IPS-20b (cell line): Measurements from ENCODE around the gene CDON.
A peak's percentile ranks its signal among the peaks of the same experiment; 100 is the strongest.

Experiments
- H3K27ac ChIP-seq: one replicate; pipeline ENCODE4 v1.5.1; 2013; ENCODE audit warnings: low read length
- H3K27me3 ChIP-seq: 2 replicates; pipeline ENCODE4 v1.6.1; 2013; ENCODE audit warnings: mild to moderate bottlenecking, low read length, inconsistent platforms; ENCODE audit not compliant: insufficient read depth
- H3K36me3 ChIP-seq: 2 replicates; pipeline ENCODE4 v1.6.1; 2013; ENCODE audit warnings: low read depth, mild to moderate bottlenecking, inconsistent platforms, low read length, moderate library complexity; ENCODE audit not compliant: insufficient read depth
- H3K4me1 ChIP-seq: 2 replicates; pipeline ENCODE4 v1.6.1; 2013; ENCODE audit warnings: mild to moderate bottlenecking, control low read depth, inconsistent platforms, low read length, moderate library complexity; ENCODE audit not compliant: insufficient read depth
- H3K4me3 ChIP-seq: 2 replicates; pipeline ENCODE4 v1.5.1; 2013; ENCODE audit warnings: mild to moderate bottlenecking, low read length, inconsistent platforms
- H3K9ac ChIP-seq: 2 replicates; pipeline ENCODE4 v1.6.1; 2013; ENCODE audit warnings: low read depth, mild to moderate bottlenecking, inconsistent platforms, low read length, moderate library complexity
- H3K9me3 ChIP-seq: 2 replicates; pipeline ENCODE4 v1.6.1; 2013; ENCODE audit warnings: mild to moderate bottlenecking, low read depth, low read length, inconsistent platforms; ENCODE audit not compliant: insufficient read depth

The CDON gene

DNA sequence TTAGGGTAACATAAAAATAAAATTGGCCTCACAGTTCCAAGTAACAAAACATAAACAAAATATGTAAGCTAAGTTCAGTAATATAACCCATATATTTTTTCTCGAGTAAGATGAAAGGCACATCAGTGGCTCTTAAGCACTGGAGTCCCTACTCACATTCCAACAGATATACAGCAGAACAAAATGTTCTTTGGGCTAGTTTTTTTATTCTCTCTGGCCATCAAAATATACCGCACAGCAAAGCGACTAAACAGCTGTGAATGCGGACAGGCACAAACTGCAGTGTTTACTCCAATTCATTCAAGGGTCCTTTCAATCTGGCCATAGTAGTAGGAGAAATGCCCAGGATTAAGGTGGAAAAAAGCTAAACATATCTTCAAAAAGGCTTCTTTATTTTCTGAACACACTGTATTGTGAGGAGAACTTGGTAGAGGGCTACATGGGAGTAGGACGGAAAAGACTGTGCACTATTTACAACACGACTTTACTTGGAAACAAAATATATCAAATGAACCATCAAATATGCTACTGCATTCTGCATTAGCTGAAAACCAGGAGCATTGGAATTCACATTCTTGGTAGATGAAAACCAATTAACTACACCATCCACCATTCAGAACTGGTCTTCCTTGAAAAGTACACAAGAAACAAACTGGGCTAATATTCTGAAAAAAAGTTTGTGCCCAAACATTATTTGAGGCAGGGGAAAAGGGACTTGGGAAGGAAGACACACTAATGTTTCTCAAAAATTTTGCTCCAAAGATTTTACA is 4.4 kb downstream of the CDON start:
- no peaks in the 10 kb centered on the region for H3K36me3 ChIP-seq
- no peak overlapping the region for H3K9ac ChIP-seq
- no peaks in the 10 kb centered on the region for H3K9me3 ChIP-seq
- no peaks in the 10 kb centered on the region for H3K27me3 ChIP-seq
- peak overlapping the region; percentile 10; the same call in 1 of the 2 replicates for H3K4me3 ChIP-seq
- H3K4me1 ChIP-seq, result peaks cover 16% of the 10 kb centered on the region; the same call in 1 of the 2 replicates
- no peak overlapping the region for H3K27ac ChIP-seq

DNA sequence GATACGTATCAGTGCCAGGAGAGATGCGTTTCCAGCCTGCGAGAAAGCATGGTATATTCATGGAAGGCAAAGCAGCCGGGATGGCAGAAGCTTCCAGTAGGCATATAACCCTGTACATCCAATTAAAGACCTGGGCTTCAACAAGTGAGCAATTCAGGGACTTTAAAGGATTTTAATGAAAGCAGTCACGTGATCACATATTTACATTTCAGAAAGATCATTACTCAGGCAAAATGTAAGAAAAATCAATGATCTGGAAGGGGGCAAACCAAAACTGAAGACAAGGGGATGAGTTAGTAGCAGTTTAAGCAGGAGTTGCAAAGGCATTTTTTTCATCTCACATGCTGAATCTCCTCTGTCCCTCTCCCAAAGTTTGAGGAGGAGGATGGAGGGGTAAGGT is 7.8 kb downstream of the CDON start:
- H3K9me3 ChIP-seq, result no peaks in the 10 kb centered on the region
- no peaks in the 10 kb centered on the region for H3K27me3 ChIP-seq
- no peak overlapping the region for H3K4me3 ChIP-seq
- H3K27ac ChIP-seq, result no peak overlapping the region
- no peaks in the 10 kb centered on the region for H3K36me3 ChIP-seq
- H3K9ac ChIP-seq, result no peak overlapping the region
- H3K4me1 ChIP-seq, result peaks cover 10% of the 10 kb centered on the region; the same call in 1 of the 2 replicates

DNA sequence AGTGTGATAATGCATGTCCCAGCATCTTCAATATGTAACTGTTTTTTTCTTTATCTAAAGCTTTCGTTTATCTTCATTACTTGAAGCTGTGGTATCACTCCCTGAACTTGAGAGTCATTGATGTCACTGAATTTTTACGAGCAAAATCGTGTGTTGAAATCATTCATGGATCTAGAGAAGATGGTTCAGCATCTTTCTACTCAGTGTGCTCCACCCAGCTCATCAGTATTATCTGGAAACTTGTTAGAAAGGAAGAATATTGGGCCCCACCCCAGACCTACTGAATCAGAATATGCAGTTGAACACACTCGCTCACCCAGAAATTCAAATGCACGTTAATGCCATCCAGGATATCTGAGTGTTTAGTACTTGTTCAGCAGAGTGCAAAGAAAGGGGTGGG is 8.3 kb downstream of the CDON start:
- Histone ChIP-seq H3K9me3 (no peaks in the 10 kb centered on the region), H3K27me3 (no peaks in the 10 kb centered on the region), H3K9ac (no peak overlapping the region), H3K27ac (no peak overlapping the region), H3K4me1 (peaks cover 6% of the 10 kb centered on the region; the same call in 1 of the 2 replicates), H3K36me3 (no peaks in the 10 kb centered on the region), H3K4me3 (no peak overlapping the region)

DNA sequence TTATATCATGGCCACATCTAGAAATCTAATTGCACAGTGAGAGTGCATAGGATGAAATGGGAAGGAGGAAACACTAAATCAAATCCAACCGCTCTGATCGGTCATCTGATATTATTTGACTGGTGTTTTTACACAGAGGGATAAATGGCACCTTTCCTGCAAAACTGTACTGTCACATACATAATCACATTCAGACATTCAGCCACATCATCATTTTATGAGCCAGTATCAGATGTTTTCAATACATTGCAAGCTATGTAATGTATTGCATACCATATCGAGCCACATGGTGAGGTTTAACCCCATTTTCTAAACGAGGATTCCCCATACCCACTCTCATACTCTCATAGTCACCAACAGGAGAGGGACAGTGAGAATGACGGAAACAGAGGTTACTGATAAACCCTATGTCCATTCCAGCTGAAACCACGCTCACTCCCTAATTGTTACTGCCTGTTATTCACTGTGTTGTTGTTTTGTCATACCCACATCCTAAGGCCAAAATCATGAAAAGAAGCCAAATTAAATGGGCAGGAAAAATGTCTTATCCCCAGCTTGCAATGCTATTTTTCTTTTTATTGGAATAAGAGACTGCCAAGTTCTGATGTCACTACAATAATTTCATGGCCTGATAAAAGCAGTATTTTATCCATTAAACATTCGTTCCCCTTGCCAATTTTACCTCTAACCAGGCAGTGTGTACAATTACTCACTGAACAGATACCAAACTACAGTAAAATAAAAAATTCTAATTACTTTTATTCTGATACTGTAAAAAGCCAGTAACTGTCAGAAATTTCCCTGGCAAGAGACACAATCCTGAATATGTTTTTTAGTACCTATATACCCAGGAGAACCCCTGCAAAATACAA is 9.0 kb downstream of the CDON start:
- Histone ChIP-seq H3K27me3 (no peaks in the 10 kb centered on the region), H3K36me3 (no peaks in the 10 kb centered on the region), H3K9me3 (no peaks in the 10 kb centered on the region), H3K27ac (no peak overlapping the region), H3K4me1 (0 out of 2 replicates have a peak, but pooled peaks cover 2% of the 10 kb centered on the region), H3K4me3 (no peak overlapping the region), H3K9ac (no peak overlapping the region)

DNA sequence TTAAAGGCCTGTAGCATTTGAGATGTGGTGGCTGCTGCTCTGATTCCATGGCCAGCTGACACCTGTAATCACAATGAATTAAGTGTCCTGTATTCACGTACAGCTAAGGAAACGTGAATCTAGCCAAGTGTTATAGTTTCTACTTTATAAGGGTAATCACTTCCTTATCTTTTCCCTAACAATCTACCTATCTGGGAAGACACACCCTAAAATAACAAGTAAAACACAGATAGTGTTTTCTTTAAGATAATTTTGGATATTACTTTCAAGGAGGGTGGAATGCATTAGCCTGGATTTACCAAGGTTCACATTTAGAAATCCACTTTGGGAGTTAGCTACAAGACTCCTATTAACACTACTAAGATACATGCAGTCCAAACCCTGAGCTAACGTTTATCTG is 11.5 kb downstream of the CDON start:
- Histone ChIP-seq H3K9ac (no peak overlapping the region), H3K9me3 (no peaks in the 10 kb centered on the region), H3K27ac (no peak overlapping the region), H3K4me1 (0 out of 2 replicates have a peak, but pooled peaks cover 2% of the 10 kb centered on the region), H3K4me3 (no peak overlapping the region), H3K27me3 (no peaks in the 10 kb centered on the region), H3K36me3 (no peaks in the 10 kb centered on the region)

DNA sequence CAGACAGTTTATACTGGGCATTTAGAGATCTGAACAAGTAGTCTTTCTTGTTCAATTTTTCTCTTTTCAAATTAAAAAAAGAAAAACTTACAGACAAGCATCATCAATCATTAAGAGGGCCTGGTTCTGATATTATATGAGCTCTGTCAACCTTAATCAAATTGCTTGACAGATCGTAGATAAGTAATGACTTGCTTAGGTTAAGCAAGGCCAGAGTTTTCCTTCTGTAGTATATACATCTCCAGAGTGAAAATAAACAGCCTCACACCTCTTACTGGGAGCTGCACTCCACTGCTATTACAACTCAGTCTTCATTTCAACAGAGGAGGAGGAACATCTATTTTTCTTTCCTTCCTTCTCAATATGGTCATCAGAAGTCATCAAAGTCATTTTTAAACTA is 13.5 kb downstream of the CDON start:
- Histone ChIP-seq H3K27me3 (no peaks in the 10 kb centered on the region), H3K4me3 (no peak overlapping the region), H3K9me3 (no peaks in the 10 kb centered on the region), H3K4me1 (0 out of 2 replicates have a peak, but pooled peaks cover 2% of the 10 kb centered on the region), H3K36me3 (no peaks in the 10 kb centered on the region), H3K27ac (no peak overlapping the region), H3K9ac (no peak overlapping the region)

DNA sequence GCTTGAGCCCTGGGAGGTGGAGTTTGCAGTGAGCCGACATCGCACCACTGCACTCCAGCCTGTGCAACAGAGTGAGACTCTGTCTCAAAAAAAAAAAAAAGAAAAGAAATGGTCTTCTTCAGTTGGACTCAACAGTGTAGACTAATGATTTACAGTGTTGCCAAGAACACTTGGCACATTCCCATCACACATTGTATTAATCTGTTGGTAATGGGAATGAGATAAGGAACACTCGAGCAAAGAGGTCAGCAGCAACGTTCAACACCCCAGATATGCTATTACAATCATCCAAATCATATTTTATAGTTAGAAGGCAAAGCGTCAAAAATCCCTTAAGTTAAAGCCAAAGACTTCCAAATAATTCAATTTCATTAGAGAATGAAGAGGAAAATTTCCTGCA is 14.5 kb downstream of the CDON start:
- H3K9me3 ChIP-seq, result no peaks in the 10 kb centered on the region
- H3K27ac ChIP-seq, result no peak overlapping the region
- H3K9ac ChIP-seq, result no peak overlapping the region
- H3K36me3 ChIP-seq, result 0 out of 2 replicates have a peak, but pooled peaks cover 2% of the 10 kb centered on the region
- H3K27me3 ChIP-seq, result no peaks in the 10 kb centered on the region
- 0 out of 2 replicates have a peak, but pooled peaks cover 2% of the 10 kb centered on the region for H3K4me1 ChIP-seq
- no peak overlapping the region for H3K4me3 ChIP-seq

DNA sequence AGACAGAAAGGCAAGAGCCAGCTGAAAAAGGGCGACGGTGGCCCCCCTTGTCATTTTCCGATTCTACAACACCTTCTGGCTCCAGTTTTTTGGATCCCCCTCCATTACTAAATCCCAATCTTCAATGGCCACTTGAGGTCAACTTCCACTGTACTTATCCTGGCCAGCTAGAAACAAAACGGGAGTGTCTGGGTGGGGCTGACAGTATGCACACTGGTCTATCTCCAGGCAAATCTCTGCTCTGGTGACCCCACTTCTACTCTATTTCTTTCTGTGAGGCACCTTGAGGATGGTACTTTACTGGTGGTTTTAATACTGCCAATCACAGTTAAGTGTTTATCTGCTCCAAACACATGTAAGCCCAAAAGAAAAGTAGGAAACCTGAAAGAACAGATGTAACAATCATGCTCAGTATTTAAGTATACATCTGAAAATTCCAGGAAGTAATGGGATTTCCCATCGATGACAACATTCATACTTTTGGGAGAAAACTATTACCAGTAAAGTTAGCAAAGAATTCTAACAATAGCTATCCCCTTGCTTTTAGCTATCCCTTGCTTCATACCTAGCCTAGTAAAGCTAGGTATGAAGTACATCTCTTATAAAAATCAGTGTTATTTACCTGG is 16.0 kb downstream of the CDON start:
- Histone ChIP-seq H3K4me3 (no peak overlapping the region), H3K4me1 (0 out of 2 replicates have a peak, but pooled peaks cover 2% of the 10 kb centered on the region), H3K36me3 (0 out of 2 replicates have a peak, but pooled peaks cover 5% of the 10 kb centered on the region), H3K9ac (no peak overlapping the region), H3K9me3 (no peaks in the 10 kb centered on the region), H3K27ac (no peak overlapping the region), H3K27me3 (no peaks in the 10 kb centered on the region)

DNA sequence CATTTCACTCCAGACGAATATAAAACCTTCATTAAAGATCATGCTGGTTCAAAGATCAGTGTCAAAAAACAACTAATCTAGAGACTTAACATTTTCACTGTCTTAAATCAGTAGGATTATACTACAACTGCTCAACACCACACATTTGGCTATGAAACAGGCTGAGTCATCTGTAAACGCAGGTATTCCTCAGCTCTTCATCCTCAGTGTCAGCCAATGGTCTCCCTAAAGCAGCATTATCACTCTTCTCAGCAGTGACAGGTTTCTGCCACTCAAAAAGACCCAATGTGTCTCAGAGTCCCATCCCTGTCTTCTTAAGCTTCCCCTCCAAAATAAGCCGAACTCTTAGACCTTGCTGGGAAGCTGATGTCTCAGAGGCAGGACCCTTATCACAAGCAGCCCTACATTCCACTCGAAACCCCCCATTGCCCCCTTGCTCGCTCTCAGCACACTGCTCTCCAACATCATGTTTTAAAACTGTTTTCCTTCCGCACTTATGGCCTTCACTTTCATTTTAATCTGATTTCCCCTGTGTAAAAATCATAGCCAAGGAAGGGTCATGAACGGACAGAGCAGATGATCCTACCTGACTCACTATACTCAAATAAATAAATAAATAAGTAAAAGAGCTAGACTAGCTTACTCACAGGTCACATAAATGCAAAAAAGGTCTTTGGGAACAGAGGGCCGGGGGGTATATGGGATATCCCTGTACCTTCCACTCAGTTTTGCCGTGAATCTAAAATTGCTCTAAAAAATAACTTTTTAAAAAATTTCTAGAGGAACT is 23.0 kb downstream of the CDON start:
- Histone ChIP-seq H3K9ac (no peak overlapping the region), H3K36me3 (0 out of 2 replicates have a peak, but pooled peaks cover 5% of the 10 kb centered on the region), H3K27me3 (no peaks in the 10 kb centered on the region), H3K9me3 (no peaks in the 10 kb centered on the region), H3K4me3 (no peak overlapping the region), H3K4me1 (peaks cover 4% of the 10 kb centered on the region), H3K27ac (no peak overlapping the region)

DNA sequence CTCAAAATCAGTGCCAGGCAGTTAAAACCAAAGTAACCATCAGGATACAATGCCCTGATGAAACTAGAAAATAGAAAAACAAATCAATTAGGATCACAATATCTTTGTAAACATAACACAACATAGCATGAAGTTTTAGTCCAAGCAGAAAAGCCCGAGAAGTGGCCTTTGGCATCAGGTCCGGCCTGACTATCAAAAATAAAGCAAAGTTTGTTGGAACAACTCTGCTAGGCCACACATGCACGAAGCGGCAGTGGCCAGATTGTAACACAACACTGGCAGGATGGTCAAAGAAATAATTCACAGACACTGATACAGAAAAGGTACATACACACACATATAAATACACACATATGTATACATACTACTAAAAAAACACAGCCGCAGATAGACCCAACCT is 26.9 kb downstream of the CDON start:
- Histone ChIP-seq H3K27ac (no peak overlapping the region), H3K9ac (no peak overlapping the region), H3K36me3 (no peaks in the 10 kb centered on the region), H3K4me3 (no peak overlapping the region), H3K4me1 (peaks cover 15% of the 10 kb centered on the region), H3K9me3 (no peaks in the 10 kb centered on the region), H3K27me3 (no peaks in the 10 kb centered on the region)

DNA sequence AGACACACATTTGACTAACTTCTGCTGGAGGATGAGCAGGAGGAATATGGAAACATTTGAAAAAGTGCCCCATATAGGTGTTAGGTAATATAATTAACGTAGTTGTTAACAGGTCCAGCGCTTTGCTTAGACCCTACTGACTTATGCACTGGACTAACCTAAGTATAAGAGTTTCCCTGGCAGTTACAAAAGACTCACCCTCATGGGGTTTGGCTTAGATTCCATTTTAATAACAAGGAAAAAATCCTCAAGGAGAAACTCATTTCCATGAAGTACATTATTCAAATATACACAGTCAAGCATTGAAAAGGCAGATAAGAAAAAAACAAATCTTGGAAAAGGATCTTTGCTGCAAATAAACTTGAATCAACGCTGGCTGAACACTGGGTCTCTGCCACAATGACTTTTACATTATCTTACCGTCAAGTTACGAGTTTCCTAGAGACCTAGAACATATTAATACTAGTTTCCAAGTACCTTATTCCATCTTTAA is 27.7 kb downstream of the CDON start:
- Histone ChIP-seq H3K27ac (no peak overlapping the region), H3K9ac (no peak overlapping the region), H3K4me3 (no peak overlapping the region), H3K4me1 (peaks cover 15% of the 10 kb centered on the region), H3K36me3 (no peaks in the 10 kb centered on the region), H3K9me3 (no peaks in the 10 kb centered on the region), H3K27me3 (no peaks in the 10 kb centered on the region)
